ENCODE results near the gene NUDT8.

Gene NUDT8, protein sequence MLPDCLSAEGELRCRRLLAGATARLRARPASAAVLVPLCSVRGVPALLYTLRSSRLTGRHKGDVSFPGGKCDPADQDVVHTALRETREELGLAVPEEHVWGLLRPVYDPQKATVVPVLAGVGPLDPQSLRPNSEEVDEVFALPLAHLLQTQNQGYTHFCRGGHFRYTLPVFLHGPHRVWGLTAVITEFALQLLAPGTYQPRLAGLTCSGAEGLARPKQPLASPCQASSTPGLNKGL

DNA sequence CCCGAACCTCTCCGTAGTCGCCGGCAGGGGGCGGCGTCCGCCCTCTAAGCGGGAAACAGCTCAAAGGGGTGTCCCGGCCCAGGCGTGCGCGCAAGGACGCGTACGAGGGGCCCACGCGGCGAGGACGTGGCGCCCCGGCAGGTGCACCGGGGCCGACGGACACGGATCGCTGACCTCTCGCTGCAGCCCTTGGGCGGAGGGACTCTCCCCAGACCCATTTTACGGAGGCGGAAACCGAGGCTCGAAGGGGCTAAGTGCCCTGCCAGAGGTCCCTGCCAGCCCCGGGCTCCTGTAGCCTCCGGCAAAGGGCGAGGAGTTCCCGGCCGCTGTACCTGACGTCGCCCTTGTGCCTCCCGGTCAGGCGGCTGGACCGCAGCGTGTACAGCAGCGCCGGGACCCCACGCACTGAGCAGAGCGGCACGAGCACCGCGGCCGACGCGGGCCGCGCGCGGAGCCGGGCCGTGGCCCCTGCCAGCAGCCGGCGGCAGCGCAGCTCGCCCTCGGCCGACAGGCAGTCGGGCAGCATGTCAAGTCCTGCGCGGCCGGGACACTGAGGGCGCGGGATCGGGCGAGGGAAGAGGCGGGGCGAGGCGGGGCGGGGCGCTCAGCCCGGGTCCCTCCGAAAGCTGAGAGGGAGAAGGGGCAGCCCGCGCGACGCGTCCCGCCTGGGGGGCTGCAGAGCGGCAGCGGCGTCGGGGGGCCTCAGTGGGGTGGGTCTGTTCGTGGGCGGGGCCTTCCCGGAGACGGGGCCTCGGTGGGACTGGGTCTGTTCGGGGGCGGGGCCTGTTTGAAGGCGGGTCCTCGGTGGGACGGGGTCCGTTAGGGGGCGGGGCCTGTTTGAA lies at the start of gene NUDT8:
NUDT8 (minus strand) TSS at position 552 of the 842 bp plus-strand sequence; CDS start at position 526, 26 bp downstream.
- peak within 1 kb of the TSS; percentile 96 for H3K27ac ChIP-seq

DNA sequence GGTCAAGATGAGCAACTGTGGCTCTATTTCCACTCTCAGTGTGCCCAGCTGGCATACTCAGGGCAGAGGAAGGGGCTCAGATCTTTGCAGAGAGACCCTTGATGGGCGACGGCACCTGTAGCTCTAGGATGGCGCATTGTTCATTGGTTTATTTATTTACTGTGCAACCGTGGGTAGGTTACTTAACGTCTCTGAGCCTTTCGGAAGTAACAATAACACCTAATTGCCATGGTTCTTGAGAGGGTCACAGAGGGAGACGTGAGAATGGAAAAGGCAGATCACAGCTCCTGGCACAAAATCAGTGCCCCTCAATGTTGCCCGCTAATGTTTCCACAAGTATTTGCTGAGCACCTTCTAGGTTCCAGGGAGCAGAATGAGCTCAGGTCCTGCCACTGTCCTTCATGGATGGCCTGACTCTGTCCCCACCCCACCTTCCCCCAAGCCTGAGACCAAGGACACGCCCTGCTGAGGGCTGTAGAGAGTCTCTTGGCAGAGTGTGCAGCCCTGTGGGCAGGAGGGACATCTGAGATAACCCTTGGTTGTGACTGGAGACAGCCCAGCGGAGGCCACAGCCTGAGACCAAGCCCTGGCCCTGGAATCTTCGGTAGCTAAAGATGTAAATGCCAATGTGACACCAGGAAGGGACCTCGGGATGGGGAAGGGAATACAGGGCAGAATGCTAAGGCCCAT lies 45.5 kb upstream of the NUDT8 start:
- peak overlapping the region; percentile 97 for H3K27ac ChIP-seq
- TF ChIP-seq, protein P1, sequence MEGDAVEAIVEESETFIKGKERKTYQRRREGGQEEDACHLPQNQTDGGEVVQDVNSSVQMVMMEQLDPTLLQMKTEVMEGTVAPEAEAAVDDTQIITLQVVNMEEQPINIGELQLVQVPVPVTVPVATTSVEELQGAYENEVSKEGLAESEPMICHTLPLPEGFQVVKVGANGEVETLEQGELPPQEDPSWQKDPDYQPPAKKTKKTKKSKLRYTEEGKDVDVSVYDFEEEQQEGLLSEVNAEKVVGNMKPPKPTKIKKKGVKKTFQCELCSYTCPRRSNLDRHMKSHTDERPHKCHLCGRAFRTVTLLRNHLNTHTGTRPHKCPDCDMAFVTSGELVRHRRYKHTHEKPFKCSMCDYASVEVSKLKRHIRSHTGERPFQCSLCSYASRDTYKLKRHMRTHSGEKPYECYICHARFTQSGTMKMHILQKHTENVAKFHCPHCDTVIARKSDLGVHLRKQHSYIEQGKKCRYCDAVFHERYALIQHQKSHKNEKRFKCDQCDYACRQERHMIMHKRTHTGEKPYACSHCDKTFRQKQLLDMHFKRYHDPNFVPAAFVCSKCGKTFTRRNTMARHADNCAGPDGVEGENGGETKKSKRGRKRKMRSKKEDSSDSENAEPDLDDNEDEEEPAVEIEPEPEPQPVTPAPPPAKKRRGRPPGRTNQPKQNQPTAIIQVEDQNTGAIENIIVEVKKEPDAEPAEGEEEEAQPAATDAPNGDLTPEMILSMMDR (conservative IDR thresholded peaks at IDR 0.05), result no peak

More for the DNA sequence above, at the start of gene NUDT8:
- TF ChIP-seq, protein P1 (conservative IDR thresholded peaks at IDR 0.05), result peak; percentile 100

DNA sequence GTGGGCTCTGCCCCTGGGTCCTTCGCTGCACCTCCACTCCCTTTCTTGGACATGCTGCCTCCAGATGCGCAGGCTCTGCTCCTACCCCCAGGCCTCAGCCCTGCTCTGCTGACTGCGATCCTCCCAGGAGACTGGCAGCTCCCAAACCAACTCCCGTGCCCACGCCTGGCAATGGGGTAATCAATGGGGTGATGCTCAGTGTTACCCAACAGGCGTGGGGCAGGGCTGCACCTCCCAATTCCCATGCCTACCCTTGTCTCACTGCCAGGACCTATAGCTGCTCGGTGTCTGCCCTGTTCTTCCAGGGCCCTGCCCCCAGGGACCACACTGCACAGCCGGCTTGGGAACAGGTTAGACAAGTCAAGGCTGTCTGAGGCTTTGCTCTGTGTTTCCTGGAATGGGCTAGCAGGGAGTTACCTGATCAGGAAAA lies 44.7 kb upstream of the NUDT8 start, which contains the start of gene ALDH3B2:
ALDH3B2 (minus strand) TSS at position 182 of the 430 bp plus-strand sequence. CDS start 7,688 bp downstream, outside the sequence.
- H3K27ac ChIP-seq, result peak within 1 kb of the TSS; percentile 97
- TF ChIP-seq, protein P1 (conservative IDR thresholded peaks at IDR 0.05), result no peak; the same call in 1 of the 2 replicates

DNA sequence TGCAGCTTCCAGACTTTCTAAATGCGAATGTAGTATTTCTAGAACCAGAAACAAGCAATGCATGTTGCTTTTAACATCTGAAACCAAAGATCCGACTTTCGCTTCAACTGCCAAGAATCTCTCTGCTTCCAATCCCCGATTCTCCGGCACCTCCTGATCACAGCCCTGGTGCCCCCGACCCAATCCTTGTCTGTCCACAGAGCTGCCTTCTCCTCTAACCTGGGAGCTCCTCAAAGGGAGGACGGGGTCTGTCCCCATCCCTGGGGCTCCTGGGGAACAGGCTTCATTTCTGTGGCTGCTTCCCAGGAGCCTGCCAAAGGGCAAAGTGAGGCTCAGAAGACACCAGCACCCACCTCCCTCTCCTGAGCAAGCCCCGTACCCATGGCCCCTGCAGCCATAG lies 44.2 kb upstream of the NUDT8 start:
- TF ChIP-seq, protein P1 (conservative IDR thresholded peaks at IDR 0.05), result no peak
- peak overlapping the region; percentile 97 for H3K27ac ChIP-seq

DNA sequence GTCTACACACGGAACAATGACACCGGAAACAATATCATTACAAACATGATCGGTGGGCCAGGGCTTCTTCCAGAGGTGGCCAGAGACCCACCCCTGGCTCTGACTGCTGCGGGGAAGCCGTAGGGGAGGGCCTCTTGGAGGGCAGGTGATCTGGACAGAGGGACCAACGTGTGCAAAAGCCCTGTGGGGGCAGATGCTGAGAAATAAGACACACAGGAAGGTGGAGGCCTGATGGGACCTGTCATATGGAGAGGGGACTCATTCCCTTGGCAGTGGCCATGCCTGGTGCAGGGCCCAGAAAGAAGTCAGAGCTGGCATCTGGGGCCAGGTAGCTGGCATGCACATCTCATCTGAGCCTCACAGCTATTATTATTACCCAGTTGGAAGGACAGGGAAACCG lies 43.6 kb upstream of the NUDT8 start:
- H3K27ac ChIP-seq, result peak overlapping the region; percentile 97
- TF ChIP-seq, protein P1 (conservative IDR thresholded peaks at IDR 0.05), result no peak

DNA sequence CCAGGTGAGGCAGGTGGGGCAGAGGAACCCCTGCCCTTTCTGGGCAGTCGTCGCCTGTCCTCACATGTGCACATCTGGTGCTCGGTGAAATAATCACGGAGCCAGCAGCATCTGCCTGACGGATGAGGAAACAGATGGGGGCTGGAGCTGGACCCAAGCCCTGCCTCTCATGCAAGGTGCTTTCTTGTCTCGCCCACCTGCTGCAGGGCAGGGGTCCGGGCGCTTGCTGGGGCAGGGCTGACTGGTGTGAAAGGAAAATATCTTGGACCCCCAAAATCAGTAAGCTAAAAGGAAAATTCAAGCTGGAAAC lies 41.4 kb upstream of the NUDT8 start:
- H3K27ac ChIP-seq, result peak overlapping the region; percentile 14; the same call in 1 of the 2 replicates
- TF ChIP-seq, protein P1 (conservative IDR thresholded peaks at IDR 0.05), result no peak

All from VCaP (cell line).